Kidney epithelial cell (primary cell): ENCODE data around the gene FGD5. TPM values are rescaled to one million over a fixed set of nuclear protein-coding genes. Genes with fewer than 3 reads are reported as not detected.

Source experiments
- total RNA-seq: library from RNA; depleted of rRNA; stranded (reverse); fragments of >200 nt; gene quantifications from 2 replicates; pipeline ENCODE4 v1.2.3, GENCODE V29; 2015

Gene FGD5
- total RNA-seq, 1 donor from 2014 or later: 1.4 TPM

Other genes starting within 250 kb of the FGD5 start
- 21.7 and 25.3 TPM in 2 replicates for gene CCDC174, start 167.2 kb upstream of the FGD5 start, total RNA-seq
- gene C3orf20, start 143.8 kb upstream of the FGD5 start, total RNA-seq: 0.13 TPM in 1 of 2 replicates, not detected in the other
- gene NR2C2, start 128.6 kb downstream of the FGD5 start, total RNA-seq: 30.7 and 33.6 TPM in 2 replicates
- gene MRPS25, start 246.4 kb downstream of the FGD5 start, total RNA-seq: 22.0 and 38.4 TPM in 2 replicates